SK-N-SH (cell line): ENCODE measurements around the gene TUT7.

Source experiments
- CHD2 ChIP-seq: fragments of 150-350 bp; IDR thresholded peaks from 2 replicates; pipeline ENCODE4 v1.6.1; 2018; ENCODE audit warnings: low read length; ENCODE audit not compliant: partially characterized antibody
- CTCF ChIP-seq: fragments of 200-600 bp; sonication (generic); IDR thresholded peaks from 2 replicates; pipeline ENCODE4 v1.6.1; 2017; ENCODE audit warnings: antibody characterized with exemption, mild to moderate bottlenecking, moderate library complexity
- FOXM1 ChIP-seq: IDR thresholded peaks from 2 replicates; pipeline ENCODE4 v1.4.0; 2012; ENCODE audit warnings: low read depth, mild to moderate bottlenecking
- GATA2 ChIP-seq: sonication (generic); formaldehyde crosslinking; IDR thresholded peaks from 2 replicates; pipeline ENCODE4 v1.5.0; 2020; ENCODE audit warnings: mild to moderate bottlenecking, missing genetic modification reagents
- POLR2AphosphoS5 ChIP-seq: IDR thresholded peaks from 2 replicates; pipeline ENCODE4 v1.6.1; 2012; ENCODE audit warnings: low read depth, low read length
- RXRA ChIP-seq: IDR thresholded peaks from 2 replicates; pipeline ENCODE4 v1.4.0; 2012; ENCODE audit warnings: low read depth, mild to moderate bottlenecking, borderline replicate concordance
- USF1 ChIP-seq: IDR thresholded peaks from 2 replicates; pipeline ENCODE4 v1.4.0; 2012; ENCODE audit warnings: low read depth, borderline replicate concordance
- TF ChIP-seq, protein P1 (sequence below): IDR thresholded peaks from 2 replicates; pipeline ENCODE4 v1.6.1; 2012; ENCODE audit warnings: mild to moderate bottlenecking, low read depth, low read length, moderate library complexity

DNA sequence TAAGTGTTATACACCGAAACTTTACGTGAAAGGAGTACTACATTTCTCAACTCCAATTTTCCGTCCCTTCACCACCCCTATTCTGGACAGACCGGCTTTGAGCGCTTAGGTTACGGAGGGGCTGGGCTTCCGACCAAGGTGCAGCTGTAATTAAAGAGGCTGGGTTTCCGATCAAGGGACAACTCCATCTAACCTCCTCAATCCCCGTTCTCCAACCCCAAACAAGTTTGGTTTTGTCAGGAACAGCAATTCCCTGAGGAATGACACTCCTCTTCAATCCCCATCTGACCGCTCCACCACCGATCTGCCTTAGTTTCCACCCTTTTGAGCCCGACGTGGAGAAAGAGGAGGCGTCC, 577 bp downstream of the TUT7 start:
- TF ChIP-seq USF1, result no peak
- TF ChIP-seq CTCF, result no peak
- TF ChIP-seq FOXM1, result no peak
- no peak for TF ChIP-seq RXRA
- no peak for TF ChIP-seq GATA2 (CRISPR knock-in tag)
- TF ChIP-seq POLR2AphosphoS5, result no peak
- TF ChIP-seq, protein P1, sequence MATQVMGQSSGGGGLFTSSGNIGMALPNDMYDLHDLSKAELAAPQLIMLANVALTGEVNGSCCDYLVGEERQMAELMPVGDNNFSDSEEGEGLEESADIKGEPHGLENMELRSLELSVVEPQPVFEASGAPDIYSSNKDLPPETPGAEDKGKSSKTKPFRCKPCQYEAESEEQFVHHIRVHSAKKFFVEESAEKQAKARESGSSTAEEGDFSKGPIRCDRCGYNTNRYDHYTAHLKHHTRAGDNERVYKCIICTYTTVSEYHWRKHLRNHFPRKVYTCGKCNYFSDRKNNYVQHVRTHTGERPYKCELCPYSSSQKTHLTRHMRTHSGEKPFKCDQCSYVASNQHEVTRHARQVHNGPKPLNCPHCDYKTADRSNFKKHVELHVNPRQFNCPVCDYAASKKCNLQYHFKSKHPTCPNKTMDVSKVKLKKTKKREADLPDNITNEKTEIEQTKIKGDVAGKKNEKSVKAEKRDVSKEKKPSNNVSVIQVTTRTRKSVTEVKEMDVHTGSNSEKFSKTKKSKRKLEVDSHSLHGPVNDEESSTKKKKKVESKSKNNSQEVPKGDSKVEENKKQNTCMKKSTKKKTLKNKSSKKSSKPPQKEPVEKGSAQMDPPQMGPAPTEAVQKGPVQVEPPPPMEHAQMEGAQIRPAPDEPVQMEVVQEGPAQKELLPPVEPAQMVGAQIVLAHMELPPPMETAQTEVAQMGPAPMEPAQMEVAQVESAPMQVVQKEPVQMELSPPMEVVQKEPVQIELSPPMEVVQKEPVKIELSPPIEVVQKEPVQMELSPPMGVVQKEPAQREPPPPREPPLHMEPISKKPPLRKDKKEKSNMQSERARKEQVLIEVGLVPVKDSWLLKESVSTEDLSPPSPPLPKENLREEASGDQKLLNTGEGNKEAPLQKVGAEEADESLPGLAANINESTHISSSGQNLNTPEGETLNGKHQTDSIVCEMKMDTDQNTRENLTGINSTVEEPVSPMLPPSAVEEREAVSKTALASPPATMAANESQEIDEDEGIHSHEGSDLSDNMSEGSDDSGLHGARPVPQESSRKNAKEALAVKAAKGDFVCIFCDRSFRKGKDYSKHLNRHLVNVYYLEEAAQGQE, result no peak
- no peak for TF ChIP-seq CHD2
